IMR-90 (cell line): Measurements from ENCODE around the gene NEUROD2. TPM values are rescaled to one million over a fixed set of nuclear protein-coding genes. Genes with fewer than 3 reads are reported as not detected.

Experiments used
- ATAC-seq: fragments of 200-7000 bp; cut with Tn5 transposase; 2 replicates; pipeline ENCODE4 v1.9.1; 2020; ENCODE audit warnings: low read depth, mild to moderate bottlenecking, moderate library complexity
- BruUV-seq: library from RNA; stranded (reverse); fragments of 400-500 nt; replicated peaks from 2 replicates; lab custom pipeline; 2021; lab: Mats Ljungman, UMichigan
- CTCF ChIA-PET: fragments of 300-600 bp; formaldehyde crosslinking; extraction: SDS; loops from one replicate; lab custom pipeline; 2021; ENCODE audit warnings: antibody characterized with exemption; lab: Yijun Ruan, JAX
- POLR2A ChIA-PET: fragments of 300-600 bp; sonication (Branson Sonifier 250); formaldehyde crosslinking; loops from one replicate; lab custom pipeline; 2022; ENCODE audit warnings: antibody characterized with exemption; ENCODE audit not compliant: unreplicated experiment; lab: Charles Lee
- DNase-seq: peaks from one replicate; pipeline ENCODE4 v3.0.0; 2013
- H2AFZ ChIP-seq: replicated peaks from 2 replicates; pipeline ENCODE3; 2013; ENCODE audit warnings: low read length, mild to moderate bottlenecking; ENCODE audit not compliant: poor library complexity
- H2AK5ac ChIP-seq: 2 replicates; pipeline ENCODE4 v1.6.1; 2013; ENCODE audit warnings: low read depth, low read length, inconsistent platforms
- H2AK9ac ChIP-seq: replicated peaks from 2 replicates; pipeline ENCODE3; 2013; ENCODE audit warnings: mild to moderate bottlenecking, low read depth, low read length, moderate library complexity; ENCODE audit not compliant: poor library complexity
- H2BK120ac ChIP-seq: 2 replicates; pipeline ENCODE4 v1.6.1; 2013; ENCODE audit warnings: low read depth, low read length, inconsistent platforms
- H2BK15ac ChIP-seq: 3 replicates; pipeline ENCODE4 v1.6.1; 2013; ENCODE audit warnings: low read depth, low read length, inconsistent platforms
- H2BK20ac ChIP-seq: 2 replicates; pipeline ENCODE4 v1.6.1; 2013; ENCODE audit warnings: low read depth, mild to moderate bottlenecking, inconsistent platforms, low read length, moderate library complexity
- H2BK5ac ChIP-seq: 2 replicates; pipeline ENCODE4 v1.6.1; 2013; ENCODE audit warnings: mild to moderate bottlenecking, low read depth, low read length, inconsistent platforms; ENCODE audit not compliant: poor library complexity, severe bottlenecking
- H3K14ac ChIP-seq: replicated peaks from 2 replicates; pipeline ENCODE4 v1.6.1; 2013; ENCODE audit warnings: low read depth, low read length, inconsistent platforms
- H3K18ac ChIP-seq: 2 replicates; pipeline ENCODE4 v1.6.1; 2013; ENCODE audit warnings: low read depth, low read length, control low read depth
- H3K23ac ChIP-seq: 2 replicates; pipeline ENCODE4 v1.6.1; 2013; ENCODE audit warnings: low read depth, low read length, inconsistent platforms
- H3K27ac ChIP-seq: 2 replicates; pipeline ENCODE4 v1.5.1; 2013; ENCODE audit warnings: mild to moderate bottlenecking, control low read depth, low read length; ENCODE audit not compliant: insufficient read depth
- H3K27me3 ChIP-seq: 2 replicates; pipeline ENCODE4 v1.6.1; 2013; ENCODE audit warnings: low read length; ENCODE audit not compliant: control insufficient read depth, insufficient read depth
- H3K36me3 ChIP-seq: 2 replicates; pipeline ENCODE4 v1.6.1; 2013; ENCODE audit warnings: low read length, mixed read lengths; ENCODE audit not compliant: control insufficient read depth, insufficient read depth
- H3K4ac ChIP-seq: 2 replicates; pipeline ENCODE4 v1.6.1; 2013; ENCODE audit warnings: low read depth, low read length, inconsistent platforms
- H3K4me1 ChIP-seq: 2 replicates; pipeline ENCODE4 v1.6.1; 2013; ENCODE audit warnings: low read length, mixed read lengths; ENCODE audit not compliant: control insufficient read depth, insufficient read depth
- H3K4me2 ChIP-seq: 2 replicates; pipeline ENCODE4 v1.6.1; 2013; ENCODE audit warnings: low read depth, mild to moderate bottlenecking, control low read depth, low read length, moderate library complexity
- H3K4me3 ChIP-seq: 2 replicates; pipeline ENCODE4 v1.5.1; 2013; ENCODE audit warnings: low read depth, mild to moderate bottlenecking, control low read depth, low read length, moderate library complexity; ENCODE audit not compliant: insufficient read depth
- H3K56ac ChIP-seq: 2 replicates; pipeline ENCODE4 v1.6.1; 2013; ENCODE audit warnings: low read length, inconsistent platforms; ENCODE audit not compliant: insufficient read depth; ENCODE audit errors: extremely low read depth
- H3K79me1 ChIP-seq, 2 experiments: 2 replicates each; pipeline ENCODE4 v1.6.1; 2013; ENCODE audit warnings: low read length in 2 of 2, inconsistent platforms in 1 of 2, low read depth in 1 of 2
- H3K9ac ChIP-seq: 2 replicates; pipeline ENCODE4 v1.6.1; 2013; ENCODE audit warnings: low read depth, low read length, control low read depth
- H3K9me1 ChIP-seq: 2 replicates; pipeline ENCODE4 v1.6.1; 2013; ENCODE audit warnings: low read length, inconsistent platforms; ENCODE audit not compliant: insufficient read depth
- H3K9me3 ChIP-seq: 2 replicates; pipeline ENCODE4 v1.6.1; 2013; ENCODE audit warnings: low read length; ENCODE audit not compliant: control insufficient read depth, insufficient read depth
- H4K20me1 ChIP-seq: 2 replicates; pipeline ENCODE4 v1.6.1; 2013; ENCODE audit warnings: low read length, inconsistent platforms; ENCODE audit not compliant: insufficient read depth
- H4K5ac ChIP-seq: 2 replicates; pipeline ENCODE4 v1.6.1; 2013; ENCODE audit warnings: mild to moderate bottlenecking, low read depth, low read length, control low read depth
- H4K8ac ChIP-seq, 2 experiments: 2 replicates each; pipeline ENCODE4 v1.6.1; 2013; ENCODE audit warnings: low read depth in 2 of 2, low read length in 2 of 2, control low read depth in 1 of 2, inconsistent platforms in 1 of 2
- H4K91ac ChIP-seq: 2 replicates; pipeline ENCODE4 v1.6.1; 2013; ENCODE audit warnings: low read depth, low read length, inconsistent platforms; ENCODE audit not compliant: insufficient read depth
- FOS ChIP-seq: fragments of 150-350 bp; IDR thresholded peaks from 2 replicates; pipeline ENCODE4 v1.6.1; 2016; ENCODE audit warnings: low read depth, low read length
- RCOR1 ChIP-seq: IDR thresholded peaks from 2 replicates; pipeline ENCODE4 v1.6.1; 2012; ENCODE audit warnings: mild to moderate bottlenecking, low read length, improper control_type of control experiment; ENCODE audit not compliant: insufficient replicate concordance
- WGBS, 2 experiments: methylation state at CpG; one replicate each; pipeline versions ENCODE4 v1.1.5 to v1.1.7; 2013; ENCODE audit warnings: missing lambda C conversion rate in 2 of 2; ENCODE audit not compliant: insufficient read length in 1 of 2; ENCODE audit errors: extremely low coverage in 2 of 2; 5-methylcytosine and 5-hydroxymethylcytosine counted together
- dilution Hi-C: fragments of 300-500 bp; cut with HindIII; formaldehyde crosslinking; loops from one replicate; pipeline ENCODE4 v1.14.3; 2018; ENCODE audit warnings: low sequenced_read_pairs; ENCODE audit not compliant: unreplicated experiment
- in situ Hi-C: fragments of 300-500 bp; cut with MboI; formaldehyde crosslinking; loops from 3 replicates; pipeline ENCODE4 v1.14.3; 2019; ENCODE audit warnings: low sequenced_read_pairs, inconsistent platforms, mixed read lengths
- intact Hi-C: fragments of 100-400 bp; cut with micrococcal nuclease; formaldehyde crosslinking; loops from 2 replicates; pipeline ENCODE4 v1.10.0; 2022
- polyA plus RNA-seq, 3 experiments: library from polyadenylated mRNA; depleted of rRNA; stranded (reverse); fragments of >200 nt; gene quantifications; 2 replicates each; pipeline ENCODE4 v1.2.3, GENCODE V29; 2012; ENCODE audit warnings: low replicate concordance in 1 of 3
- total RNA-seq: library from RNA; depleted of rRNA; stranded (reverse); fragments of >200 nt; gene quantifications from 2 replicates; pipeline ENCODE4 v1.2.3, GENCODE V29; 2012

NEUROD2 gene
- total and polyA plus RNA-seq, 2 of the 4 experiments (the other 2 are of a cell fraction), result not detected

DNA sequence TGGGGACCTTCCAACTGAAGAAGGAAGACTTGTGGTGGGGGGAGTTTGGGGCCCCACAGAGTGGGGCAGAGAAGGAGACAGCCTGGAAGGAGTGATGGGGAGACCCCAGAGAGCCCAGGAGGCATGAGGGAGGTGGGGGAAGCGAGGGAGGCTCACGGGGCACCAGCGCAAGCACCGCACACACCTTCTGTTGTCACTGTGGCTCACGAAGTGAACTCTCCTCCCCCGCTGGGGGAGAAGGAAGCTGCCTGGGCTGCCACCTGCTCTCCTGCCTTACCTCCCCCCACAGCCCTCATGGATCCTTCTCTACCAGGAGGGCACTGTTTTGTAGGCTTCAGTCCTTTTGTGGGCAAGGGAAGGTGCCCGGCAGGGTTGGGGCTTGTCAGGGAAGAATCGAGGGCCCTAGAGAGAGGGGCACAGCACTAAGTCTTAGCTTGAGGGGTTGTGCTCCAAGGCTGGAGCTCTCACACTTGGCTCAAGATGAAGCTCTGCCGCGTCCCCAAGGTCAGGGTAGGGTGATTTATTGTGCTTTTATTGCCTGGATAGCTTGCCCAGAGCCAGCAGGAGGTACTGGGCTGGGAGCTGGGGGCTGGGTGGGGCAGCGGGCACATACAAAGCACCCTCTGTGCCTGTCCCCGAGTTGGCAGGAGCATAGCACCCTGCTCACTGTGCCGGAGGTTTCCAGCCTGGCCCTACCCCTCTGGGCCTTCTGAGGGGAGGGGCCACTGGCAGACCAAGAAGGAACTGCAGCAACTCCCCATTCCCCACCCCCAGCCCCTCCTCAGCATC, 24.6 kb upstream of the NEUROD2 start:
- dilution Hi-C loops (no loop called here), in situ Hi-C loops (no loop called here), intact Hi-C loops (no loop called here)
- Histone ChIP-seq H3K79me1 (peaks cover 3 to 11% of the 10 kb centered on the region in 2 experiments), H3K14ac (no peak overlapping the region), H3K18ac (no peak overlapping the region), H3K36me3 (no peaks in the 10 kb centered on the region), H3K4me3 (no peak overlapping the region), H4K91ac (no peak overlapping the region), H3K4me2 (no peak overlapping the region), H3K4me1 (peaks cover 7% of the 10 kb centered on the region), H4K20me1 (no peaks in the 10 kb centered on the region), H2BK20ac (no peak overlapping the region), H3K23ac (no peak overlapping the region), H3K27ac (no peak overlapping the region), H2BK15ac (no peak overlapping the region), H3K9me3 (no peaks in the 10 kb centered on the region), H3K4ac (no peak overlapping the region), H3K9ac (no peak overlapping the region), H2AK5ac (no peak overlapping the region), H2AFZ (no peak overlapping the region), H2BK5ac (no peak overlapping the region), H3K9me1 (peaks cover 10% of the 10 kb centered on the region; the same call in 1 of the 2 replicates), H3K27me3 (peaks cover 52% of the 10 kb centered on the region), H2BK120ac (no peak overlapping the region), H3K56ac (no peak overlapping the region), H2AK9ac (no peak overlapping the region), H4K8ac (no peak overlapping the region), H4K5ac (no peak overlapping the region)
- ATAC-seq (no peak), DNase-seq (no peak)
- POLR2A ChIA-PET, result no interaction called here
- no TSS peak for BruUV-seq
- TF ChIP-seq RCOR1, result no peak
- no peak for TF ChIP-seq FOS
- CTCF ChIA-PET, result interaction anchor here (2.4 to 2.5 kb wide), 2 partner anchors 9 to 11 kb away, joined by 8 to 9 read pairs; no protein-coding TSS in a partner anchor
- 69% methylated on average over 2 of the region's 13 CpGs; no CpG with 5 or more reads in 1 of the 2 experiments for WGBS, 2 experiments
